ENCODE data around the gene TMEM45A.
"Not testable (repeated sequence)": the region's sequence is repeated elsewhere in the genome, so short reads cannot be mapped to it uniquely, and the experiment has no call there.

TMEM45A gene

DNA sequence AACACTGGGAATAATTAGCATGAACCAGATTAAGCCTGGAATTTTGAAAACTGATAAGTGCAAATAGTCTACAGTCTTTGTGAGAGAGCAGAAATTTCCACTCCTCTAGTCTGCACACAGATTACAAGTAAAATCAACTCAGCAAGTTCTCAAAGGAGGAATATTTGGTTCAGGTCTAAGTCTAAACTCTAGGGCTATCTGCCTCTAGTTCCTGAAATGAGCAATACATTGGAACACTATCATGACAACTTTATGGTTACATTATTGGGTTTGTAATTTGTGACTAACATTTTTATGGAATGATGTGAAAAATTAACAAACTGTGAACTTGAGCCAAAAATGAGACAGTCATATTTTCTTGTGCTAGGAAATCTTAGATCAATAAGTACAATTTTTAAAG lies 86.2 kb downstream of the TMEM45A start:
- no peak for FAIRE-seq

DNA sequence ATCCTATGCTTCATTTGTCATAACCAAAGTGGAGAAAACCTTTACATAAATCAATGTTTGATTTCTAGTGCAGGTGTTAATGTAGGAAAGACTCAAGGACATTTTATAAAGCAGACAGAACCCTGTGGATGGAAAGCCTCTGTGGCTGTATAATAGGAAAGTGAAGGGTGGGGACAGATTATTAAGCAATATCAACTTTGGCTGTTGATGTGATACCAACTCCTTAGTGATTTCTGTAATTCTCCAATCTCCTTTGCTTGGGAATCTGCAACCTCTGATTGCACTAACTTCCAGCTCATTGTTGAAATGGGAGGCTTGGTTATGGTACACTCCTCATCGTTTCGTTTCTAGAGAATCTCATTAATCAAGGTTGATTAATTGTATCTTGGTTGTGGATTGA lies 87.7 kb downstream of the TMEM45A start:
- no peak for FAIRE-seq

GRCh38 chr3:100581650-100582049 lies 89.2 kb downstream of the TMEM45A start:
- no peak for FAIRE-seq

- not testable (repeated sequence) for FAIRE-seq
Observed at GRCh38 chr3:100582157-100582556, 89.7 kb downstream of the TMEM45A start.

DNA sequence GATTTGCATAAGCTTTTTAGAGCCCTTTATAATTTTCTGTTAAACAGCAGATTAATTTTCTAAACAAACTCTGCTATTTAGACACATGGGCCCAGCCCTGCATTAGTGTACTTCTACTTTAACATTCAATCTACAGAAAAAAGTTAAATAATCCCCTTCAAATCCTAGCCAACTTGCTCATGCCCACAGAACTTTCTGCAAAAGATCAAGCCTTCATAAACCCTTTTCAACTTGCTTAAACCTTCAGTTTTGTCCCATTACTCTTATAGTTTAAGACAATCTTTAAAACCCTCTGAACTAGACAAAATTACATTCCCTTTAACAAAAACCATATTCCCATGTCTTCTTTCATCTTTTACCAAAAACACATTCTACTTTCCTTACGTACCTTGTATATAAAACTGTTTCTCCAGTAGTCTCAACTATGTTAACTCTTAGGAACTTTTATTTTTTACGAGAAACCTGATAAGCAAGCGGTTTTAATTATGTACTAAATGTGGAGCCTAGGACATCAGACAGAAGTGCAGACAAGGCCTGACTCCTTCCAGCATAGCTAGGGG lies 91.8 kb downstream of the TMEM45A start:
- no peak for FAIRE-seq

DNA sequence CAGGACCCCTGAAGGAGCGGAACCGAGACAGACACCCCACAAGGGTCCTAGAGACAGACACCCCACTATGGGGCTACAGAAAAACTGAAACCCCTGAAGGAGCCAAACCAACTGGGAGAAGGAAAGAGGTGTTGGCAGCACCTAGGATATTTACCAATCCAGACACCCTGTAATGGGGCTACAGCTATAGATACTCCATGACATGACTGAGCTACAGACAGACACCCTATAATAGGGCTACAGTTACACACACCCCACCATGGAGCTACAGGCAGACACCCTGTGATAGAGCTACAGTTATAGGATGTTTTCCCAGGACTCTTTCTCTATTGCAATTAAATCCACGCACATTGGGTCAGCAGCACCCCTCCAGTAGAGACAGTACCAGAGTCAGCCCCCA lies 94.4 kb downstream of the TMEM45A start:
- no peak for FAIRE-seq

GRCh38 chr3:100588251-100588650 lies 95.8 kb downstream of the TMEM45A start:
- FAIRE-seq = no peak

DNA sequence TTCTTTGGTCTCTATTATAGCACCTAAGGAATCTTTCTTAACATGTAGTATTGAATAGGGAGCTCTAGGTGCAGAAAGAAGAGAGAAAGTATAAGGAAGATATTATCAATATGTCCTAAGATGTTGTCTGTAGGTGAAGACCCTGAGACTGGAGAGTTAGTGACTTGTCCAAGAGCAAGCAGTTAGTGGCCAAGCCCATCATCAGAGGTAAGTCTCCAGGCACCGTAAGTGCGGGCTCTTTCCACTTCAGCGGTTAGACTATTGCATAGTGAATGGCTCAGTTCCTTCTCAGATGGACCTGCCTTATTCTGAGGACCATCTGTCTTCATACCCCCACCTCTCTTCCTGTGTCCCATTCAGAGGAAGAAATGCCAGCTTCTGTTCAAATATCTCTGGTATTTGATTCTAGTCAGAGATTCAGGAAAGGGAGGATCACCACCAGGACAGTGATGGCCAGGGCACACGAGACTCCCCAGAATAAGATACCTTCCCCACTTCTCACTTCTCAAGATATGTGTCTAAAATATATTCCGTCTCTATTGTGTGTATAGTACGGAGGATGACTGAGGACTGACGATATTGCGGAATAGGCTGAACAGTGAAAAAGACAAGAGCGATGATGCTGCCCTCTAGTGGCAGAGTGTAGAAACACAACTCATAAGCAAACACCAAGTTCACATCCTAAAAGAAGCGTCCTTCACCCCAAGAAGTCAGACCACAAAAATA lies 97.9 kb downstream of the TMEM45A start:
- peak; percentile 94 for FAIRE-seq

GRCh38 chr3:100590840-100591147 lies 98.4 kb downstream of the TMEM45A start:
- FAIRE-seq = no peak

GRCh38 chr3:100591411-100591810 lies 99.0 kb downstream of the TMEM45A start:
- no peak for FAIRE-seq

DNA sequence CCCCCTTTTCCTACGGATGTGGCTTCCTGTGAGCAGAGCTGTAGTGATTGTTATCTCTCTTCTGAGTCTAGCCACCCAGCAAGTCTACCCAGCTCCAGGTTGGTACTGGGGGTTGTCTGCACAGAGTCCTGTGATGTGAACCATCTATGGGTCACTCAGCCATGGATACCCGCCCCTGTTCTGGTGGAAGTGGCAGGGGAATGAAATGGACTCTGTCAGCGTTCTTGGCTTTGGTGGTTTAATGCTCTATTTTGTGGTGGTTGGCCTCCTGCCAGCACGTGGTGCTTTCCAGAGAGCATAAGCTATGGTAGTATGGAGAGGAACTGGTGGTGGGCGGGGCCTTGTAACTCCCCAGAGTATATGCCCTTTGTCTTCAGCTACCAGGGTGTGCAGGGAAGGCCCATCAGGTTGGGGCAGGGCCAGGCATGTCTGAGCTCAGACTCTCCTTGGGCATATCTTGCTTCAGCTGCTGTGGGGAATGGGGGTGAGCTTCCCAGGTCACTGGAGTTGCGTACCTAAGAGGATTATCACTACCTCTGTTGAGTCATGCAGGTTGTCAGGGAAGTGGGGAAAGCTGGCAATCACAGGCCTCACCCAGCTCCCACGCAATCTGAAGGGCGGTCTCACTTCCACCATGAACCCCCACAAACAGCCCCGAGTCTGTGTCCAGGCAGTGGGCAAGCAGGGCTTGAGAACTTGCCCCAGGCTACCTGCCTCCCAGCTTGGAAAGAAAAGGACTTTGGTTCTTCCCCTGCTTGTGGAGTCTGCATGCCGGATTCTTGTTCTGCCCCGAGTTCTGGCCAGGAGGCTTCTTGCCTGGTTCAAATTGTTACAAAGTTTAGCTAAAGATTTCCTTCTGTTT lies 108.0 kb downstream of the TMEM45A start:
- no peak for FAIRE-seq

DNA sequence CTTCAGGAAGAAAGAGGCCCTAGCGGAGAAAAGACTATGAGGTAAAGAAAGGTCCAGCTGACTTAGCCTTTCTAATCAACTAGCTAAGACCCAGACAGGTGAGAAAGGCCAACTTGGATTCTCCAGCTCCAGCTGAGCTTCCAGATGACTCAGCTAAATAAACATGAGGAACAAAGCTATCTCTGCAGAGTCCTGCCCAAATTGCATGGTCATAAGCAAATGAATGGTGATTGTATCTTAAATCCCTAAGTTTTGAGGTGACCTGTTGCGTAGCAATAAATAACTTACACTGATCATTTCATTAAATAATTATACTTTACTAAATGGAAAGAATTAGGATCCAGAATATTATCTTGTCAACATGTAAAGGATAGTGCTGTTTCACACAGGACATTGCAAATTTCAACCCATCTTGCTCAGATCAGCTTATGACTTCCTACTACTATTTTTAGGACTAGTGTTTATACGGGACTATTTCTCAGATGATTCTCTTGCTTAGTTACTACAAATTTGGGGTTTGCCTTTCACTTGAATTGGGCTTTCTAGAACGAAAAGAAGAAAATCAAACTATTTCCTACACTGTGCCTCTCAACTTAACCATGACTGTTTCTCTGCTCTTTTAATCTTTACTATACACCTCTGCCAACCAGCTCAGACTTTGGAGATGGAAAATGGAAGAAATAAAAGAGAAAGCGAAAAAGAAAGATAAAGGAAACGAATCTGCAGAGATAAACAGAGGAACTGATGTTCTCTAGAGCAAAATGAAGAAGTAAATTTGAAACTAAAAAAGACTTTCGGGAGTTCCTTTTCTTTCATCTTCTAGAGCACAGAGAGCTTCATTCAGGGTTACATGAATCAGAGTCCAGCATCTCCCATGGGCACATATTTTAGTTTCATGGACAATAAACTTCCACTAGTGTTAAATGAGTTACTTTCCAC lies 110.4 kb downstream of the TMEM45A start:
- no peak for FAIRE-seq

DNA sequence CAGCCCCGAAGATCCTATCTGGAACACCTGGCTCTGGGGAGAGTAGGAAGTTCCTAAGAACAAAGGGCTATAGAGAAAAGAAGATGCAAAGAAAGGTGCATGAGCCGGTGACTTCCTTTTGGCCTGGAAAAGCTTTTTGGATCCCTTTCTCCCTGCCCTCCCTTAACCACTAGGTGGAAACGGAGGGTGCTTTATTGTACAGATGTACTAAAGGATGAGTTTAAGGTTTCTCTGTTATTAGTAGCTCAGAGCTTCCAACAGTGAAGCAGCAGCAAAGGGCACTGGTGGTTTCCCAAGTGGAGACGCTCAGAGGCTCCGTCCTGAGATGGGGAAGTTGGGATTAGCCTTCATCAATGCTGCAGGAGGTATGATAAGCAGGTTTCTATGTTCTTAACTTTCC lies 111.0 kb downstream of the TMEM45A start:
- FAIRE-seq = no peak

DNA sequence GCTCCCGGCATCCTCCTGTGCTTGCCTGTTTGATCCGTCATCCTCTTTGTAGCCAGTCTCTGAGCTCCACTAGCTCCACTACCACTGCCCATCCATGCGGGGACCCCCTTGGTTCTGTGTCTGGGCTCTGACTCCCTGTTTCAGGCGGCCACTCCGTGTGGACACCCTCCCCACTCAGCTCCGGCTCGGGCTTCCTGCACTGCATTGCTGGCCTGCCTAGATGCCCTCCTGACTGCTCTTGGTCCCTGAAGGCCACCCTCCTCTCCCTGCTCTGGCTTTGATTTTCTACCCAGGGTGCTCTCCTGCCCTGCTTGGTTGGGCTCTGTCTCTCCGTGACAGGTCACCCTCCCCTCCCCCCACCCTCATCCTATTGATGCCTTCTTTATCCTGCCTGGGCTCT lies 112.9 kb downstream of the TMEM45A start:
- FAIRE-seq = no peak

GRCh38 chr3:100606894-100607512 lies 114.6 kb downstream of the TMEM45A start:
- FAIRE-seq = no peak

DNA sequence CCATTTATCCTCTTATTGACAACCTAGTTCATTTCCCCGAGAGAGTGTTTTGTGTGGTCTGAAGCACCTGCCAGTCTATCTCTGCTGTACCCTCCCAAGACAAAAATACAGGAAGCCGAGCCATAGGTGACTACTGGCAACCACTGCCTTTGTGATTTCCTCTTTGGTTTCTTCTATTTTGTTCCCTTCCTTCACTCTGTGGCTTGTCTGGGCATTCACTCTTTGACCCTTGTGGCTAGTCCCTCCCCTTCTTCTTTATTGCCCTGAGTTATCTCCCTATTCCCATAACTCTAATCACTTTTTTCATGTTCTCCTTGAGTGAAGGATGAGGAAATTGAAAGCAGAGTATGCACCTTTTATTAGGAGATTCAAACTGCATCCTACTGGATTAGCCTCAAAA lies 116.9 kb downstream of the TMEM45A start, which contains the start of gene ADGRG7:
ADGRG7 (plus strand) TSS at position 297 of the 400 bp plus-strand sequence. CDS start 256 bp downstream, outside the sequence.
- FAIRE-seq = no peak

GRCh38 chr3:100609963-100610362 lies 117.5 kb downstream of the TMEM45A start:
- no peak for FAIRE-seq

- no peak for FAIRE-seq
Observed at GRCh38 chr3:100611221-100611620, 118.8 kb downstream of the TMEM45A start.

DNA sequence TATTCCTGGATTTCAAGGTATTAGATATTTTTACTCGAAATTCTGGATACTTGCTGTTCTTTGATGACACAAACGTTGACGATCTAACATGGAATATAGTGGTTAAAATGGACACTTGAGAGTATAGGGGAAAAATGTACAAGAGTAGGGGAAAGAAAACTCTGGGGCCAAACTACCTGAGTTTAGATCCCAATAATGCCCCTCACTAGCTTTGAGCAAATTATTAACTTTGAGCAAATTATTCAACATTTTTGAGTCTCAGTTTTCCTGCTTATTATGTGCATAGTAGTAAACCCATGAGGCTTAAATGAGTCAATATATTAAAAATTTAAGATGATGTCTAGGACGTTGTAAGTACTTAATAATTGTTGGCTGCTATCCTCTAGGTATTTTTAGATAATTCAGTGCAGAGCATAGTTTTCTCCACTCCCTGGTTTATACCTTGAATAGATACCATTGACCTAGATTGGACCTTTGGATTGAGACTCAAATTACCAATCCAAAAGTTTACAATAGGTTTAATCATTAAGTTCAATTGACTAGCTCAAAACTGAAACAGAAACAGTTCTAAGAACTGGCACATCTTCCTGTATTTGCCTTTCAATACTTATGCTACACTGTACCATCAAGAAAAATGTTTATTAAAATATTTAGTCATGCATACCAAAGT lies 121.4 kb downstream of the TMEM45A start:
- FAIRE-seq = no peak

DNA sequence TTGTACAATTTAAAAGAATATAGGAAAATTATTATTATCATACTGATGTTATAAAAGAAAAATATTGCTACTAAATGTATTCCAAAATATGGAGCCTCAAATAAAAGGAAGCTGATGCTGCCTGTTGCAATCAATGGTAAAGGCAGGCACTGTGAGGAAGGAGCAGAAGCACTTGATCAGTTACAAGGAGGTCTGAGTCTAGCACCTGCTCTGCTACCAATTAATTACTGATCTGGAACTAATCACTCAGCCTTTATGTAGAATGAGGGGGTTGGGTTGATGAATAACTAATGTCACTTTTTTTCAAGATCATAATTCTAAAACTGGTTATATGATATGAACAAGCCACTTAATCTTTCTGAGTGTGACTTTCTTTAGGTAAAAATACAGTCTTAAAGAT lies 122.5 kb downstream of the TMEM45A start:
- FAIRE-seq = no peak

DNA sequence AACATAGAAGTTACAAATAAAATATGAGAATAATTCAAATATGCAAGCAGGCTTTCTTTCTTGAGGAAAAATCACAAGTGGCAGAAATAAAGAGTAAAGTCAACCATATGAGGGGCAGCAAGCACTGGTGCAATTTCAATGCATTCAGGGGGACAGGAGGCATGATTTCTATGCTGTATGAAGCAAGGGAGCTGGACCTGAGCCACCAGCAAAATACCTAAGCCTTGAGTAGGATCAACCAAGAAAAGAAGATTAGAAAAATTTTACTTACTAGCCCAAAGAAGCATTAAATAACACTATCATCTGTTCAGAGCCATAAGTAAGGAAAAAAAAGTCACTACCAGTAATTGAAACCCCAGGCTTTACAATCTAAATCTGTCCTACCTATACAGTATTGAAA lies 123.3 kb downstream of the TMEM45A start:
- FAIRE-seq = no peak

GRCh38 chr3:100621251-100621650 lies 128.8 kb downstream of the TMEM45A start:
- FAIRE-seq = no peak
